NCI-H146 treated with DMSO at 0.1 percent for 48 hours (cell line): ENCODE measurements around the gene EVI5.

ENCODE experiments used
- DNase-seq: peaks from one replicate; lab custom pipeline; 2025; ENCODE audit not compliant: unreplicated experiment; lab: John Stamatoyannopoulos, UW

Gene EVI5

DNA sequence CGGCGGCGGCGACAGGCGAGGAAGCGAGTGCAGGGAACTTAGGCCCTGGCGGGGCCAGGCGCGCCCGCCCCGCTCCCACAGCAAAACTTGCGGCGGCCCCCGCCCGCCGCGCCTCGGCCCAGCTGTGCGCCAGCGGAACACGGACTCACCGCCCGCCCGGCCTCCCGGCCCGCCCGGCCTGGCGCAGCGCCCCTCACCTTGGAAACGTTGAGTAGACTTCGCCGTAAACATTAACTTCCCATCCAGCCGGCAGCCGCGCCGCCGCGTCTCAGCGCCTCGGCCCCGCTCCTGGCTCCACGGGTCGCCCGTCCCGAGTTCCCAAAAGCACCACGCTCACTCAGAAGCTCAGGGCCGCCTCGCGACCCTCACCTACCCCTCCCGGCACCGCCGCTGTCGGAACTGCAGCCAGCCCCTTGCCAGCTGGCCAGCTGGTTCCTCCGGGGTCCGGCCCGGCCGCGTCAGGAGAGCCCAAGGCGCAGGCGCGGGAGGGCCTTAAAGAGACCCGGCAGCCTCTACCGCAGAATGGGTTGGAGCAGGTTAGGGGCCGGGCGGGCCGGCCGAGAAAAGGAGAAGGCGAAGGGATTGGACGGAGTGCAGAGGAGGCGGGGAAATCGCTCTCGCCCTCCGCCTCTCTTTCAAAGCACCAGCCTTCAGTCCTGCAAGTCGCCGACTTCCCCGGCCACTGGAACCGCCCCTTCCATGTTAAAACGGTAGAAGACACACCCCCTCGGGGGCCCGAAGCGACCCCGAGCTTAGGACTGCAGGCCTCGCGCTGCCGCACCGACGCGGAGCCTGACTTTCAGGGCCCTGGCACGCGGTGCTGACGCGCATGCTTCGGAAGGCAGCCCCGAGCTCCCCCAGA, at the start of gene EVI5:
EVI5 (minus strand) TSS at position 470 of the 862 bp plus-strand sequence. CDS start 48,562 bp downstream, outside the sequence.
- peak; percentile 94 for DNase-seq

DNA sequence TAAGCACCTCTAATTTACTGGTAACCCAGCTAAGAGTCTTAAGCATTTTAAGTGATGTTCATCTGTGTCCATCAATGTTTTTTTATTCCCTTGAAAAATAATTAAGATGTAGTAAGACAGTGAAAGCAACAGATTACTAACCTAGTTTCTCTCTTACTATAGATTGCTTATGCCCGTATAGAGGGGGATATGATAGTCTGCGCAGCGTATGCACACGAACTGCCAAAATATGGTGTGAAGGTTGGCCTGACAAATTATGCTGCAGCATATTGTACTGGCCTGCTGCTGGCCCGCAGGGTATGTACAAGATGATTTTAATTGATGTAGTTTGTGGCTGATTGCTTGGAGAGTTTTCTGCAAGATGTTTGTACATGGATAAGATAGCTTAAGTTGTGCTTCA, 49.7 kb upstream of the EVI5 start:
- DNase-seq = no peak

- DNase-seq = no peak
Observed at GRCh38 chr1:92833840-92834239, 48.9 kb upstream of the EVI5 start.

- no peak for DNase-seq
Observed at GRCh38 chr1:92832537-92833114, 47.7 kb upstream of the EVI5 start.

GRCh38 chr1:92831762-92832536, 47.0 kb upstream of the EVI5 start, which contains the start of gene RPL5:
Gene RPL5 (plus strand): TSS chr1:92832040. CDS start chr1:92832115, 75 bp downstream.
- DNase-seq = peak; percentile 92

DNA sequence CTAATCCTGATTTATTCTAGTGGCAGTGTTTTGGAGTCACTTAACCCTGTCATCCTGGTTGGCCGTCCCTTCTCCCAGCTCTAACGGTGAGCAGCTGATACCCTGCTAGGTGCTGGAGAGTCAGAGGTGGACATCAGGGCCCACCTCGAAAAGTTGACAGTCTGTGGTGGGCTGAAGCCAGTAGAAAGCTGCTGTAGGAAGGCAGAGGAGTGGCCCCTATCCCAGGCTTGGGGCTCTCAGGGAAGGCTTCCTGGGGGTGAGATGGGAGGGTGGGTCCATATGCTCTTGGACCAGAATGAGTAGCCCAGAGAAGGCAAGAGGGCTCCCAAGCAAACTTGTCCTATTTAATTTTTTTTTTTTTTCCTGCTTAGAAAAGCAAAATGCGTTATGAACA, 46.5 kb upstream of the EVI5 start:
- no peak for DNase-seq

GRCh38 chr1:92826792-92827191, 41.9 kb upstream of the EVI5 start:
- no peak for DNase-seq

DNA sequence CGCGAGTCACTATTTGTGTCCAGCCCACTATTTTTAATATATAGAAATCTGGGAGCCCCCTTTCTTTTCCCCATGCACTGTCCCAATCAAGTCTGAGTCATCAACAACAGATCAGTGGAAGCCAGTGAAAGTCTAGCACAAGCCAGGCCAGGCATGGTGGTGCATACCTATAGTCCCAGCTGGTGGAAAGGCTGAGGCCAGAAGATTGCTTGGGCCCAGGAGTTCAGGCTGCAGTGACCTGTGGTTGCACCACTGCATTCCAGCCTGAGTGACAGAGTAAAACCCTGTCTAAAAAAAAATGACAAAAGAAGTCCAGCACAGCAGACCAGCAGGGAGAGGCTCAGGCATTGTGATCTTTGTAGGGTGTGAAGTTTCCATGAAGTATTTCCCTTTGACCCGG, 38.0 kb upstream of the EVI5 start:
- DNase-seq = no peak

DNA sequence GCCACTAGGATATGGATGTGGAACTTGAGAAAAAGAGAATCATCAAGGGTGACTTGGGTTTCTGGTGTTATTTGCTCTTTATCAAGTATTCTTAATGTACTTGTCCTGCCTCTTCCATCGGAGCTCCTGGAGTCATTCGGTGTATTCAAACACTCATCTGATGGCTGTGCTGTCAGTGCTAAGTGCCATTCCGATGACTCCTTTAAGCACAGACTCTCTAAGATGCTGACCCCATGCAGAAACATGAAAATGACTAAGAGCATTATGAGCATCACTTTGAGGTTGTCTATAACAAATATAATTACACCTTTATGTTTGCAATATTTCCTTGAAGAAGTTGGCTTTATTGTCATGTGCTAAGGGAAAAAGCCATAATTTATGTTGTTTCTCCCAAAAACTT, 35.6 kb upstream of the EVI5 start:
- DNase-seq = no peak

GRCh38 chr1:92820024-92820423, 35.1 kb upstream of the EVI5 start:
- no peak for DNase-seq

DNA sequence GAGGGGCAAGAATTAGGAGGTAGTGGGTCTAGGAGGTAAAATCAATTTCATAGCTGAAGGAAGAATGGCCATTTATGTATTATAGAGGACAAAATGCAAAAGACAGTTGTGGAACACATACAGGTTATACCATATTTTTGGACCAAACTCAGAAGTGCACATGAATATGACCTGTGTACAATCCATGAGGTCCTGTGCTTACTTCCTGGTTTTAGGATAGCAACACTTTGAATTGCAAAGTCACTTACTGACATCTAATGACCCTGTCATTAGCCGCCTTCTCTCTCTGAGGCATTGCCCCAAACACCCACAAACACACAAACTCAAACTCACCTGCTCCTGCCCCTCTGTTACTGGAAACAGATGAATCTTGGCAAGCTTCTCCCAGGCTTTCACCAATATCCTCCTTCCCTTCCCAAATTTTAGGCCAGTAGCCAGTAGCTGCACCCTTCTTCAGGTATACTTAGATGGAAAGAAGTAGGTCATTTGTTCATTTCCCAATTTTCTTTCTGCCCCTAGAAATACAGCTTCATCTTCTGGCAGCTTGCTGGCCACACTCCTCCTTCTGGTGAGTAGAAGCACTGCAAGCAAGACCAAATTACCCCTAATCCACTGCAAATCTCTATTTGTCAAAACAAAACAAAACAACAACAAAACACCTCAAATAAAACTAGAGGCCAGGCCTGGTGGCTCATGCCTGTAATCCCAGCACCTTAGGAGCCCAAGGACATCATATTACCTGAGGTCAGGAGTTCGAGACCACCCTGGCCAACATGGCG, 33.3 kb upstream of the EVI5 start:
- DNase-seq = no peak

DNA sequence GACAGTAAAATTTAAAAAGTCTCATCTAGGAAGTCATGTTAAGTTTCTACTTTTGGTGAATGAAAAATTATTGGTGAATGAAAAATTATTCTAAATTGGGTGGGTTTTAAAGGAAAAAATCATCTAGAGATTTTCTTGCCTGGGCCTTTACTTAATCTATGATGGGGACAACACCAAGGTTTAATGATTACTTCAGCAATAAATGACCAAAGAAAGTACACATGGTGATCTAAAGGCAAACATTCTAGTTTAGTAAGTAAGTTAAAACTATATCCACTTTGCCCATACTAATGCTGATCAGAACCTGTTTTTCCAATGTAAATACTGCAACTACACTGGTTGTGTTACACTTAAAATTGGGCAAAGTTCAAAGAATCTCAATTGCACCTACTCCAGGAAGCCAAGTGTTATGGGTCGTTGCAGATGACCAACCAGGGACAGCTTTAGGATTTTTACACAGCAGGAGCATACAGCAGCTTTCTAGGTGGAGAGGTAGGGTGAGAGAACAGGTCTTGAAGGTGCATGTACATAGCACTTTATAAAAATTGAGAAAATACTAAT, 32.3 kb upstream of the EVI5 start:
- no peak for DNase-seq

DNA sequence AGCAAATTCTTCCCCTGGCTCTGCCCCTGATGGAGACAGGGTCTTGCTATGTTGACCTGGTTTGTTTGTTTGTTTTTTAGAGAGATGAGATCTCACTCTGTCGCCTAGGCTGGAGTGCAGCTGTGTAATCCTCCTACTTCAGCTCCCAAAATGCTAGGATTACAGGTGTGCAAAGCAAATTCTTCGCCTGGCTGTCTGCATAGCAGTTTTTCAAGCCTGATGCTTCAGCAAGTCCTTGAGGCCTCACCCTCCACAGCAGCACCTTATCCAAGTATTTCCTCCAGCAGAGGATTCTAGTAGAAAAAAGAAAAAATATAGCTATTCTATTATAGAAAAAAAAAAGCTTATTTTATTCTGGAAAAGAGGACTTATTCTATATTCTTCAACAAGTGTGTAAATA, 31.8 kb upstream of the EVI5 start:
- DNase-seq = no peak

DNA sequence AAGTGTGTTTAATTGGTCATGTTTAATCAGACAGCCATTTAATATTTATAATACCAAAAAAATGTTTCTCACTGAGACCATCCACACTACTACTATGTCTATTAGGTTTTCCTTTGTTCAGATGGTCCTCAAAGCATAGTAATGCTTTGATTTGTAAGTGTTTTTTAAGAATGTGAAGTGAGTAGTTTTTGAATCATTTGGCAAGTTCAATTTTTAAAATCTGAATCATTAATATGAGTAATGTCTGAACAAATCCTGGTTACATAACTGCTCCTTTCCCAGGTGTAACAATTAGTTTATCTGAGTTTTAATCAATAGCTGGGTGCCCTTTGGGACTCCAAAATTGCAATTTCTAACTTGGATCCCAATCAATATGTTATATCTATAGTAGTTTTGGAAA, 23.5 kb upstream of the EVI5 start:
- DNase-seq = no peak

DNA sequence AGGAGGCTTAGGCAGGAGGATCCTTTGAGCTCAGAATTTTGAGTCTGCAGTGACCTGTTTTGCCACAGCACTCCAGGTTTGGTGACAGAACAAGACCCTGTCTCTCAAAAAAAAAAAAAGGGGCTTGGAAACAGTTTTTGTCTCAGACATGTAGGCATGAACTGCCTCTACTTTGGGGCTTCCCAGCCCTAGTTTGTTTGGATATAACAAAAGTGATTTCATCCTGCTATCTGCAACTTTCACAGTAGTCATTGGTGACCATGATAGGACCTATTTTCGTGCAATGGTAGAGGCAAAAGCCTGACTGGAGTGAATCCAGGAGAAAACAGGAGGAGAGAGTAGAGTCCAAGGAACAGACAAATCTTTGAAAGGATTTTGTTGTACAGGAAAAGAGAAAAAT, 20.3 kb upstream of the EVI5 start:
- no peak for DNase-seq

GRCh38 chr1:92804721-92805201, 19.9 kb upstream of the EVI5 start:
- DNase-seq = no peak

DNA sequence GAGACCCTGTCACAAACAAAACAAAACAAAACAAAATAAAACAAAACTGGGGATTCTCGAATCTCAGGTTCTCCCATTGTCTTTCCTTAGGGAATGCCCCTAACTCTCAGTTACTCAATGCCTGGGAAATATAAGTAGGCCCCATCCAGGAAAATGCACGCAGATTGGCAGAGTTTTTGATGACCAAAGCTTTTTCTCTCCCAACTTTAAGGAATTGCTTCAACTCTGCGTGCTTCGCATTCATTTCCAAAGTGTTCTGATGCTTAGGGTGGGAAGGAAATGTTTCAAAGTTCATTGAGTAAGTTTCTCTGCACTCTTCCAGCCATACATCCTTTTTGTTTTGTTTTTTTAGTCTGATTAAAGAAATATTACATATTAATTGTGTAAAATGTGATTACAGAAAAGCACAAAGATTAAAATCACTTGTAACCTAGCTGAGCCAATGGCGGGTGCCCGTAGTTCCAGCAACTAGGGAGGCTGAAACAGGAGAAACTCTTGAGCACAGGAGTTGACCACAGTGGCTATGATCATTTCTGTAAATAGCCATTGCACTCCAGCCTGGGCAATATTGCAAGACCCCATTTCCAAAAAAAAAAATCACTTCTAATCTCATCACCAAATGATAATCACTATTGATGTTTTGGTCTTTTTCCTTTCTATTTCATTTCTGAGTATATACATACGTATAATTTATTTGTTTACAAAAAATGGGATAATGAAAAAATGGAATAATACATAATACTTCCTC, 18.4 kb upstream of the EVI5 start:
- DNase-seq = no peak

DNA sequence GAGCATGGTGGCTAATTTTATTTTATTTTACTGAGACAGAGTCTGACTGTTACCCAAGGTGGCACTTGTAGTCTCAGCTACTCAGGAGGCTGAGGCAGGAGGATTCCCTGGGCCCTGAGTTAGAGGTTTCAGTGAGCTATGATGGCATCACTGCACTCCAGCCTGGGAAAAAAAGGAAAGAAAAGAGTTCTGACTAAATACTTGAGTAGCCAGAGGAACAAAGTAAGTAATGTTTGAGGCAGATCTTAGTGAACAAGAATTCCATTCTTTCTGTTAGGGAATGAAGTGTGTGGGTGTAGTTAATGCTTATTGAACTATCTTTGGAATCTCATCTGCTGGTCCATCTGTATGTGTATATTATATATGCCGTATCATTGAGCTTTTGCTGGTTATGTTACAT, 13.1 kb upstream of the EVI5 start:
- DNase-seq = no peak

DNA sequence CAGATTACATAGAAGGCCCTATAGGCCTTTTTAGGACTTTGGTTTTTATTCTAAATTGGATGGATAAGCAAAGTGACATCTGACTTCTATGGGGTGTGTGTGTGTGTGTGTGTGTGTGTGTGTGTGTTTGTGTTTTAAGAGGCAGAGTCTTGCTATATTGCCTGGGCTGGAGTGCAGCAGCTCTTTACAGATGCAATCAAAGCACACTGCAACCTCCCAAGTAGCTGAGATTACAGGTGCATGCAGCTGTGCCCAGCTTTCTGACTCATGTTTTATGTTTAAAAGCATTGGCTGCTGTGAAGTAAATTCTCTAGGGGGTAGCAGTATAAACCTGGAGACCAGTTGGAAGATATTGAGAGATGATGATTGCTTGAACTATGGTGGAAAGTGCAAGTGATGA, 12.4 kb upstream of the EVI5 start:
- no peak for DNase-seq

DNA sequence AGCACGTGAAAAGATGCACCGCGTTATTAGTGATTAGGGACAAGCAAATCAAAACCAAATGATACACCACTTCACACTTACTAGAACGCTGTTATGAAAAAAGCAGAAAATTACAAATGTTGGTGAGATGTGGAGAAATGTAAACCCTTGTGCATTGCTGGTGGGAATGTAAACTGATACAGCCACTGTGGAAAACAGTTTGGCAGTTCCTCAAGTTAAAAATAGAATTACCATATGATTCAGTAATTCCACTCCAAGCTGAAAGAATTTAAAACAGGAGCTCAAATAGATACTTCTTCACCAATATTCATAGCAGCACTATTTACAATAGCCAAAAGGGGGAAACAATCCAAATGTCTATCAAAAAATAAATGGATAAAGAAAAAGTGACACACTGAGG, 10.3 kb upstream of the EVI5 start:
- no peak for DNase-seq
